Progenitor cell of endocrine pancreas (in vitro differentiated cells): Measurements from ENCODE around the gene APEX2. TPM values are rescaled to one million over a fixed set of nuclear protein-coding genes. Genes with fewer than 3 reads are reported as not detected.

ENCODE experiments used
- DNase-seq: peaks from one replicate; pipeline ENCODE4 v3.0.0; 2021; ENCODE audit warnings: low spot score; ENCODE audit not compliant: unreplicated experiment
- H3K27ac Mint-ChIP-seq: 2 replicates; pipeline ENCODE4 v1.8.0; 2021; ENCODE audit warnings: mild to moderate bottlenecking, moderate library complexity, mixed read lengths
- H3K27me3 Mint-ChIP-seq: 2 replicates; pipeline ENCODE4 v1.8.0; 2021; ENCODE audit warnings: mixed read lengths
- H3K36me3 Mint-ChIP-seq: 2 replicates; pipeline ENCODE4 v1.8.0; 2022; ENCODE audit warnings: mixed read lengths; ENCODE audit not compliant: insufficient read depth
- H3K4me1 Mint-ChIP-seq: 2 replicates; pipeline ENCODE4 v1.8.0; 2021; ENCODE audit warnings: low read depth, mixed read lengths
- H3K4me3 Mint-ChIP-seq: 2 replicates; pipeline ENCODE4 v1.8.0; 2021; ENCODE audit warnings: low read depth, mild to moderate bottlenecking, moderate library complexity, mixed read lengths
- H3K9me3 Mint-ChIP-seq: 2 replicates; pipeline ENCODE4 v1.8.0; 2021; ENCODE audit warnings: low read depth, mixed read lengths
- total RNA-seq: library from RNA; stranded (reverse); gene quantifications from 2 replicates; pipeline ENCODE4 v1.2.1, GENCODE V29; 2021
- TF ChIP-seq, protein P1 (sequence below): fragments of 200-600 bp; sonication (generic); IDR thresholded peaks from one replicate; pipeline ENCODE4 v1.5.0; 2021; ENCODE audit warnings: antibody characterized with exemption, mild to moderate bottlenecking; ENCODE audit not compliant: unreplicated experiment

Gene APEX2
- total RNA-seq, 1 donor from 2014 or later = 21.4 TPM

DNA sequence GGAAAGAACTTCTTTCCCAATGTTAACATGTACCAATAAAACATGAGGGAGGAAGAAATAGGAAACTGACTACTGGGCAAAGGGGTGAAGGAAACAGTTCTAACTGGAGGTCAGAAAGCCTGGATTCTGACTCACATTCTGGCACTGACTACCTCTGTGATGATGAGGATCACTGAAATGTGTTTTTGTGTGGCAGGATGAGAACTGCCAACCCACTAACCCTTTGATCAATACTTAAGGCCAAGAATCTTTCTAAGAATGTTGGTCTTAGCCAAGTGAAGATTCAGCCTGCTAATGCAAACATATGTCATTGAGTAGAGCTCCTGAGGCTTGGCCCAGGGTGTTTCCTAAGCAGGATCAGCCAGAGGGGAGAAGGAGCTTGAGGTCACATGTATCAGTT is 26.0 kb downstream of the APEX2 start:
- Mint-ChIP-seq H3K4me1 (peaks cover 3% of the 10 kb centered on the region), H3K36me3 (no peaks in the 10 kb centered on the region), H3K27me3 (no peaks in the 10 kb centered on the region), H3K4me3 (no peak overlapping the region), H3K9me3 (peaks cover 13% of the 10 kb centered on the region), H3K27ac (no peak overlapping the region)
- TF ChIP-seq, protein P1, sequence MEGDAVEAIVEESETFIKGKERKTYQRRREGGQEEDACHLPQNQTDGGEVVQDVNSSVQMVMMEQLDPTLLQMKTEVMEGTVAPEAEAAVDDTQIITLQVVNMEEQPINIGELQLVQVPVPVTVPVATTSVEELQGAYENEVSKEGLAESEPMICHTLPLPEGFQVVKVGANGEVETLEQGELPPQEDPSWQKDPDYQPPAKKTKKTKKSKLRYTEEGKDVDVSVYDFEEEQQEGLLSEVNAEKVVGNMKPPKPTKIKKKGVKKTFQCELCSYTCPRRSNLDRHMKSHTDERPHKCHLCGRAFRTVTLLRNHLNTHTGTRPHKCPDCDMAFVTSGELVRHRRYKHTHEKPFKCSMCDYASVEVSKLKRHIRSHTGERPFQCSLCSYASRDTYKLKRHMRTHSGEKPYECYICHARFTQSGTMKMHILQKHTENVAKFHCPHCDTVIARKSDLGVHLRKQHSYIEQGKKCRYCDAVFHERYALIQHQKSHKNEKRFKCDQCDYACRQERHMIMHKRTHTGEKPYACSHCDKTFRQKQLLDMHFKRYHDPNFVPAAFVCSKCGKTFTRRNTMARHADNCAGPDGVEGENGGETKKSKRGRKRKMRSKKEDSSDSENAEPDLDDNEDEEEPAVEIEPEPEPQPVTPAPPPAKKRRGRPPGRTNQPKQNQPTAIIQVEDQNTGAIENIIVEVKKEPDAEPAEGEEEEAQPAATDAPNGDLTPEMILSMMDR = no peak
- DNase-seq = no peak

DNA sequence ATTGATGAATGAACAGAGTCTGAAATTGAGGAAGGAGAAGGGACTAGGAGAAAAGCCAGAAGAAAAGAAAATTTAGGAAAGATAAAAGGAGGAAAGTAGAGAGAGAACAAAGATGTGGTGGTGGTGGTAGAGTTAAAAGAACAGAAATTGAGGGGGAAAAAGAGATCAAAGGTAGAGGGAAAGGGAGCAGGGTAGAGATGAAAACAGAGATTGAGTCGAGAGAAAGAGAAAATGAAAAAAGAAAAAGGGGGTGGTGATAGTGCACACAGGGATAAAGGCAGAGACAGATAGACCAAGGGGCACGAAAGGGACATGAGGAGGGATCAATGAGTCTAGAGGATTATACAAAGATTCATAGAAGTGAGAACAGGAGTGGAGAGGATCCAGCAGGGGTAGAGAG is 26.7 kb downstream of the APEX2 start:
- peaks cover 3% of the 10 kb centered on the region for H3K4me1 Mint-ChIP-seq
- H3K27me3 Mint-ChIP-seq = no peaks in the 10 kb centered on the region
- peaks cover 13% of the 10 kb centered on the region for H3K9me3 Mint-ChIP-seq
- TF ChIP-seq, protein P1 = no peak
- DNase-seq = no peak
- H3K4me3 Mint-ChIP-seq = no peak overlapping the region
- no peak overlapping the region for H3K27ac Mint-ChIP-seq
- H3K36me3 Mint-ChIP-seq = no peaks in the 10 kb centered on the region

DNA sequence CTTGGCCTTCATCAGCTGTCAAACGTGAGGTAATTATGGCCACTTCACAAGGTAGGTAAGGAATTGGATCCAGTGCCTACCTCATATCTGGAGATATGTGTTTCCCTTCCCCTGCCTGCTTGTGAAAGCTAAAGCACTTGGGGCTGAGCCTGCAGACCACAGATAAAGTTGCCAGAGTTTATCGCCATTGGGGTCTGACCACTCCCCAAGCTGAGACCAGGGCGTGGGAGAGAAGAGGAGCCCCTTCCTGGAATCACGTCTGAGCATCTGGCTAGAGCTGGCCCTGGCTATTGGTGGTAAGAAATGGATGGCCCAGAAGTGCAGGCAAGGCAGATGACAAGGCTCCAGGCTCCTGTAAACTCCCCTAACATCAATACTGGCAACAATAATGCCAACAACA is 27.9 kb downstream of the APEX2 start:
- H3K4me3 Mint-ChIP-seq = no peak overlapping the region

DNA sequence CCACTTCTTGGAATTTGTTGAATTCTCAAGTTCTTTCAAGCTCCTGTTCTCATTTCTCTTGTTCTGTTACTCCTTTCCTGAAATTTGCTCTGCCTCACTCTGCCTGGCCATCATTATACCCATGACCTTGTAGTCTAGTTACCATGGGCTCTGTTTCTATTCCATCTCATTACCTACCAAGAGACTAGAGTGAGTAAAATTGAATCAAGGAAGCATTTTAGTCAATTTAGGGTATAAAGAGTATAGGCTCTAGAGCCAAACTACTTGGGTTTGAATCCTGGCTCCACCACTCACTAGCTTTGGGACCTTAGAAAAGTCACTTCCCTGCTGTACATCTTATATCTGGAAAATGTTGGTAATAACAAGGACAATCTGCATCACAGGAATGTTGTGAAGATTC is 28.4 kb downstream of the APEX2 start:
- TF ChIP-seq, protein P1 = no peak
- no peak for DNase-seq
- Mint-ChIP-seq H3K27me3 (no peaks in the 10 kb centered on the region), H3K36me3 (no peaks in the 10 kb centered on the region), H3K4me3 (no peak overlapping the region), H3K4me1 (peaks cover 10% of the 10 kb centered on the region), H3K9me3 (peaks cover 16% of the 10 kb centered on the region), H3K27ac (no peak overlapping the region)

More for the DNA sequence above, 27.9 kb downstream of the APEX2 start:
- H3K27me3 Mint-ChIP-seq = no peaks in the 10 kb centered on the region
- peaks cover 6% of the 10 kb centered on the region for H3K4me1 Mint-ChIP-seq
- TF ChIP-seq, protein P1 = no peak
- H3K36me3 Mint-ChIP-seq = no peaks in the 10 kb centered on the region
- no peak for DNase-seq
- H3K9me3 Mint-ChIP-seq = peaks cover 16% of the 10 kb centered on the region
- no peak overlapping the region for H3K27ac Mint-ChIP-seq

DNA sequence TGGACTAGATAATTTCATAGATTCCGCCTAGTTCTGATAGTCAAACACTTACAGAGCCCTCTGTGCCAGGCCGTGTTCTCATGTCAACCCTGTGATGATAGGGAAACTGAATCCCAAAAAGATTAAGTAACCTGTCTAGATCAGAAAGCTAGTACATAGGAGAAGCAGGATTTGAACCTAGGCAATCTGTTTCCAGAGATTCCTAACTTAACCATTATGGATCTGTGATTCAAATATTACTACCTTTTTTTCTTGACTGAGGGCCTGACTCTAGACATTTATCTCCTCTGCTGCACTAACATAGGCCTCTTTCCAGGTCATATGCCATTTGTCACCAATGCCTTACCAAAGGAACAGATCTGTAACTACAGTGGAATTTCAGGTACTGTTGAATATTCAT is 29.1 kb downstream of the APEX2 start:
- Mint-ChIP-seq H3K27ac (no peak overlapping the region), H3K9me3 (peaks cover 16% of the 10 kb centered on the region), H3K4me1 (peaks cover 10% of the 10 kb centered on the region), H3K36me3 (no peaks in the 10 kb centered on the region), H3K27me3 (no peaks in the 10 kb centered on the region), H3K4me3 (no peak overlapping the region)
- TF ChIP-seq, protein P1 = no peak
- no peak for DNase-seq
